Superior temporal gyrus (tissue), 1 donor: ENCODE measurements around the gene UBTF.

ENCODE experiments used
- DNase-seq: peaks from one replicate; pipeline ENCODE4 v3.0.0-alpha.2; 2016; ENCODE audit errors: extremely low spot score

Gene UBTF

GRCh38 chr17:44197980-44198720, 21.3 kb downstream of the UBTF start:
- DNase-seq: peak; percentile 26

DNA sequence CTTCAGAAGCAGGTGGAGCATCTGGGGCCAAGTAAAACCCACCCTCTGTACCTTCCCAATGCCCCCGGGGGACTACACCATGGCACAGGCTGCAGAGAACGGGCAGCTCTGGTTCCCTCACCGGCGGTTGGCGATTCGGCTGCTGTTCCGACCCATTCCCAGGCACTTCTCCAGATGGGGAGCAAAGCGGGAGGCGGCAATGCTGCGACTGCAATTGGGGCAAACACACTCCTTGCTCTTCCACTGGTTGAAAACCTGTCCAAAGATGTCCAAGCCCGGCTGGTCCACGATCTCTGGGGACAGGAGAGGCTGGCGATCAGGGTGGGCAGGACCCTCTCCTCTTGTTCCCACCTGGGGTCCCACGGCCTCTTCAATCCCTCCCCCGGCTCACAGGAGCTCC, 22.4 kb downstream of the UBTF start:
- no peak for DNase-seq

- DNase-seq: no peak
Measured at GRCh38 chr17:44193326-44194084, 26.0 kb downstream of the UBTF start.

- no peak for DNase-seq
Measured at GRCh38 chr17:44192750-44193149, 26.7 kb downstream of the UBTF start.

- no peak for DNase-seq
Measured at GRCh38 chr17:44191941-44192496, 27.5 kb downstream of the UBTF start.

DNA sequence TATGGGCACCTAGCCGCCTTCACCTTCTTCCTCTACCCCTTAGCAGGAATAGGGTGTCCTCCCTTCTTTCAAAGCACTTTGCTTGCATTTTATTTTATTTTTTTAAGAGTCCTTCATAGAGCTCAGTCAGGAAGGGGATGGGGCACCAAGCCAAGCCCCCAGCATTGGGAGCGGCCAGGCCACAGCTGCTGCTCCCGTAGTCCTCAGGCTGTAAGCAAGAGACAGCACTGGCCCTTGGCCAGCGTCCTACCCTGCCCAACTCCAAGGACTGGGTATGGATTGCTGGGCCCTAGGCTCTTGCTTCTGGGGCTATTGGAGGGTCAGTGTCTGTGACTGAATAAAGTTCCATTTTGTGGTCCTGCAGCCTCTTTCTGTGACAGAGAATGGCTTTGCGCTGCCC, 28.1 kb downstream of the UBTF start:
- DNase-seq: no peak

GRCh38 chr17:44190481-44190880, 29.0 kb downstream of the UBTF start:
- DNase-seq: no peak

- DNase-seq: no peak
Measured at GRCh38 chr17:44188576-44189403, 30.7 kb downstream of the UBTF start.

GRCh38 chr17:44187131-44187899, 32.2 kb downstream of the UBTF start:
- no peak for DNase-seq

GRCh38 chr17:44186307-44187130, 33.0 kb downstream of the UBTF start, which contains the start of gene TMUB2:
TMUB2 (plus strand) TSS chr17:44186972; CDS start chr17:44187709, 737 bp downstream.
- peak; percentile 100 for DNase-seq

- DNase-seq: no peak
Measured at GRCh38 chr17:44184212-44184810, 35.2 kb downstream of the UBTF start.

- DNase-seq: no peak
Measured at GRCh38 chr17:44183024-44183423, 36.5 kb downstream of the UBTF start.

DNA sequence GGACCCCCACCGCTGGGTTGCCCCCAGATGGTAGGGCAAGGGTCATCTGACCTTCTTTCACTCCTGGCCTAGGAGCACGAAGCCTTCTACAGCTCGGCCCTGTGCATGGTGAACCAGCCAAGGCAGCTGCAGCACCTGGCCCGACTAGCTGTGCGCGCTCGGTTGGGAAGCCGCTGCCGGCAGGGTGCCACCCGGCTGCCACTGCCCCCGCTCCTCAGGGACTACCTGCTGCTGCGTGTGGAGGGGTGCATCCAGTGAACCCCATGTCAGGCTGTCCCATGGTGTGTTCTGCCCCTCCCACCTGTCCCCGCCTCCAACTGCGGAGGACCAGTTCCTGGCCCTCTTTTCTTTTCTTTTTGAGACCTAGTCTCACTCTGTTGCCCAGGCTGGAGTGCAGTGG, 41.3 kb downstream of the UBTF start:
- DNase-seq: no peak

DNA sequence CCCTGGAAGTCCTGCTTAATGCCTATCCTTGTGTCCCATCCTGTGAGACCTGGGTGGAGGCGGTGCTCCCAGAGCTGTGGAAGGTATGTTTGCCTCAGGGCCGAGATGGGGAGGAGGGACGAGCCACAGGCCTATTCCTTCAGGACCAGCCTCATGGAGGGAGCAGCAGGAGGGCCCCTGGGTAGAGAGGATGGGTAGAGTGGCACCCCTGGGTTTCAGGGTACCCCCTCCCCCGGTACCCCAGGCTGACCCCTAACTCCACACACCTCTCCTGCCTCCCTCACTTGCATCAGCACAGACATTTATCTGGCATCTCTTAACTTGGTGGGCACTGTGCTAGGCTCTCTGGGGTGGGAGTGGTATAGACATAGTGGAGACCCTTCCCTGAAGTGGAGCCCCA, 41.8 kb downstream of the UBTF start:
- no peak for DNase-seq

DNA sequence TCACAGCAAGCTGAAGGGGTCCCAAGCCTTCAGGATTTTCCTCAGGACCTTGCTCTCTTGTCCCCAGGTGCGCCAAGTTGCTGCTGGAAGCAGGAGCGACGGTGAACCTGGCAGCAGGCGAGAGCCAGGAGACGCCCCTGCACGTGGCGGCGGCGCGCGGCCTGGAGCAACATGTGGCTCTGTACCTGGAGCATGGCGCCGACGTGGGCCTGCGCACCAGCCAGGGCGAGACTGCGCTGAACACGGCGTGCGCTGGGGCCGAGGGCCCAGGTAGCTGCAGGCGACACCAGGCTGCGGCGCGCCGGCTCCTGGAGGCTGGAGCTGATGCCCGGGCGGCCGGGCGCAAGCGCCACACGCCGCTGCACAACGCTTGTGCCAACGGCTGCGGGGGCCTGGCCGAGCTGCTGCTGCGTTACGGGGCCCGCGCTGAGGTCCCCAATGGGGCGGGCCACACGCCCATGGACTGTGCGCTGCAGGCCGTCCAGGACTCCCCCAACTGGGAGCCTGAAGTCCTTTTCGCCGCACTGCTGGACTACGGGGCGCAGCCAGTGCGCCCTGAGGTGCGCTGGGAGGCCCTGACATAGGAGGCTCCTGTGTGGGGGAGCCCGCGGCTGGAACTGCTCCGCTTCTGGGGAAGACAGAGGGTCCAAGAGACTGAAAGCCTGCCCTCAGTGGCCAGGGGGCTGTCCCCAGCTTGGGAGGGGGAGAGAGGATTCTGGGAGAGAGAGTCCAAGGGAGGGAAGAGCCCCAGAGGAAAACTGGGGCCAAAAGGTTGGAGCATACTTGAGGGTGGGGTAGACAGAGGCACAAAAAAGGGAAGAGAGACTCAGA, 42.6 kb downstream of the UBTF start:
- DNase-seq: no peak

DNA sequence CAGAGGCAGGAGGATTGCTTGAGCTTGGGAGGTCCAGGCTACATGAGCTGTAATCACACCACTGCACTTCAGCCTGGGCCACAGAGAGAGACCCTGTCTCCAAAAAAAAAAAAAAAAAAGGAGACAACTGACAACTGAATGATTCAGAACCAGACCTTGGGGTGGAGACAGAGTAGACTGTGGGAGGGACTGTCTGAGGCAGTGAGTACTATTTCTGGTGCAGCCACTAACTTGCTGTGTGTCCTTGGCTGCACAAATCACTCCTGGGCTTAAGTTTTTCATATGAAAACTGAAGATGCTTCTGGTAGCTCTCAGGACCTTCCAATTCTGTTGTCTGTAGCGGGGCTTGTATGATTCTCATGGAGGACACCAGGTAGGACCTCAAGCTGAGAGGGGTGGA, 43.2 kb downstream of the UBTF start:
- no peak for DNase-seq

DNA sequence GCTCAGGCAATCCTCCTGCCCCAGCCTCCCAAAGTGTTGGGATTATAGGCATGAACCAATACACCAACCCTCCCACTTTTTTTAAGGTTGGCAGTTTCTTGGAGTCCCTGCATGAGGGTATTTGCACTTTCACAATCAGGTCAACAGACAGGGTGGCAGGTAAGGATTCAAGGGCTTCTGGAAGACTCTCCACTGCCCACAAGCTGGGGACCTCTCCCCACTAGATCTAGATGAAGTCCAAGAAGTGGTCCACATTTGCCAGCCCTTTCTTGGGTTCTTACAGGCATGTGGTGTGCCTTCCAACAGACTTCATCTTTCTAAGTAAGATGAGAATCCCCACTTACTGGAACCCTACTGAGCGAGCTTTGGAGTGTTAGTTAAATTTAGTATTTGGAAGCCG, 45.0 kb downstream of the UBTF start:
- DNase-seq: no peak

DNA sequence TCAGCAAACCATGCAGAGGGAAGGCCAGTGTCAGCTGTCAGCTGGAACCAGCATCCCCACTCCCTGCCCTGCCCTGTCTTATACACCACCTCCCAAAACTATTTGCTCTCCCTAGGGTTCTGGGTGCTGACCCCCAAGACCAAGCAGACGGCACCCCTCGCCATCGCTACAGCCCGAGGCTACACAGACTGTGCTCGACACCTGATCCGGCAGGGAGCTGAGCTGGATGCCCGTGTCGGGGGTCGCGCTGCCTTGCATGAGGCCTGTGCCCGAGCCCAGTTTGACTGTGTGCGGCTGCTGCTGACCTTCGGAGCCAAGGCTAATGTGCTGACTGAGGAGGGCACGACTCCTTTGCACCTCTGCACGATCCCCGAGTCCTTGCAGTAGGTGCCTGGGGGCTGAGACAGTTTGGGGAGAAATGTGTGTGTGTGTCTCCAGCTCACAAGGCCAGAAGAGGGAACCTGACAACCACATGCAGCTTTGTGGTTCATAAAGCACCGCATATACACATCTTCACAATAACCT, 47.5 kb downstream of the UBTF start:
- DNase-seq: no peak
